OCI-LY7 (cell line): ENCODE results near the gene ZDHHC19.

Experiments used
- EZH2phosphoT487 ChIP-seq: fragments of 200-600 bp; sonication (generic); IDR thresholded peaks from 2 replicates; pipeline ENCODE4 v1.6.1; 2018; ENCODE audit warnings: low read depth, borderline replicate concordance, mild to moderate bottlenecking, mixed run types, antibody characterized with exemption, low read length, moderate library complexity, mixed read lengths
- TF ChIP-seq, protein P1 (sequence below): fragments of 200-600 bp; sonication (generic); conservative IDR thresholded peaks from 2 replicates; pipeline ENCODE4 v1.5.1; 2014; ENCODE audit warnings: mild to moderate bottlenecking, antibody characterized with exemption, low read length, moderate library complexity, mixed read lengths

DNA sequence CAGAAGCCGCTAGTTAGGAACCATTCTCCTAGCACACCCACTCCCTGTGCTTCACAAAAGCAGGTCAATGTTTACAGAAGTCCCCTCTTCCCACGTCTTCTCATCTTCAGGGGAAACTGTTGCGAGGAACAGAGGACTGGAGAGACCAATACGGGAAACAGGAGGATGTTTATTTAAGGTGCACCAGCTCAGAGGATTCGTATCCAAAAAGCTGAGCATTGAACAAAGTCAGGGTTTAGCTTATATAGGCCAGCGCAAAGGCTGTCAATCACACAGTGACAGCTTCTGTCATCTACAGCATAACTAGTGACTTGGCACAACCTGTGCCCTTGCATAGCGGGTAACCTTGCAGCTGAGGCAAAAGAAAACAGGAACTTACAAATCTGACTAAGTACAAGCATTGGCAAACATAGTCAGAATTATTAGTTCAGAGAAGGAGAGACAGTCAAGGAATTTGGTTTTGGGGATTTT lies 61.3 kb downstream of the ZDHHC19 start:
- TF ChIP-seq, protein P1, sequence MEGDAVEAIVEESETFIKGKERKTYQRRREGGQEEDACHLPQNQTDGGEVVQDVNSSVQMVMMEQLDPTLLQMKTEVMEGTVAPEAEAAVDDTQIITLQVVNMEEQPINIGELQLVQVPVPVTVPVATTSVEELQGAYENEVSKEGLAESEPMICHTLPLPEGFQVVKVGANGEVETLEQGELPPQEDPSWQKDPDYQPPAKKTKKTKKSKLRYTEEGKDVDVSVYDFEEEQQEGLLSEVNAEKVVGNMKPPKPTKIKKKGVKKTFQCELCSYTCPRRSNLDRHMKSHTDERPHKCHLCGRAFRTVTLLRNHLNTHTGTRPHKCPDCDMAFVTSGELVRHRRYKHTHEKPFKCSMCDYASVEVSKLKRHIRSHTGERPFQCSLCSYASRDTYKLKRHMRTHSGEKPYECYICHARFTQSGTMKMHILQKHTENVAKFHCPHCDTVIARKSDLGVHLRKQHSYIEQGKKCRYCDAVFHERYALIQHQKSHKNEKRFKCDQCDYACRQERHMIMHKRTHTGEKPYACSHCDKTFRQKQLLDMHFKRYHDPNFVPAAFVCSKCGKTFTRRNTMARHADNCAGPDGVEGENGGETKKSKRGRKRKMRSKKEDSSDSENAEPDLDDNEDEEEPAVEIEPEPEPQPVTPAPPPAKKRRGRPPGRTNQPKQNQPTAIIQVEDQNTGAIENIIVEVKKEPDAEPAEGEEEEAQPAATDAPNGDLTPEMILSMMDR = no peak
- TF ChIP-seq EZH2phosphoT487 = no peak
